ENCODE data around the gene ADGRB3. TPM values are rescaled to one million over a fixed set of nuclear protein-coding genes. Genes with fewer than 3 reads are reported as not detected.

Gene ADGRB3
- 0.08 TPM for polyA plus RNA-seq (2013, experiment 1 of 2)
- polyA plus RNA-seq (2013, experiment 2 of 2), result 0.08 TPM

DNA sequence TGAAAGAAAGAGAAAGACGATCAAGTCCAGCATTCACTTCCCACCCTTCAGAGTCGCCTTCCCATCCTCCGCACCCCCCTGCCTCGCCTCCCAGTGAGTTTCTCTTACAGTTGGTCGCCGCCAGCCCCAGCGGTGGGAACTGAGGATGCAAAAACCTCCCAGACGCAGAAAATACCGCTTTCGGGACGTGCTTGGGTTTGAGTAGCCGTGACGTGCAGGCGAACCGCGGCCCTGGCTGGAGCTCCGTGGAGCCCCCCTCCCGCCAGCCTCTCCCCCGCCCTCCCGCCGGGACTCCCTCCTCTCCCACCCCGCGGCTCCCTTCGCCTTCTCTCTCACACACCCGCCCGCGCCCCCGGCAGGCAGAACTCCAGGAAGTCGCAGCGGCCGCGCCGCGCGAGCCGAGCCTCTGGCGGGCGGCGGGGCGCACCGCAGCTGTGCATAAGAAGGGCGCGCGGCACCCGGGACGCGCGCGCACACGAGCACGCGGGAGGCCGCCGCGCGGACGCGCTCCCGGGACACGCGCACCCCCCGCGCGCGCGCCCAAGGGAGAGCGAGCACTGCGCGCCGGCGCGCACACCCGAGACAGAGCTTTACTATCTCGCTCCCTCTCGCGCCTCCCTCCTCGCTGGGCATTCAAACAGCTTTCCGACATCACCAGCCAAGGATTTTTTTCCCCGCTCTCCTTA lies at the start of gene ADGRB3:
TSS of gene ADGRB3 (plus strand) at position 557 of the 686 bp plus-strand sequence. CDS start 3,394 bp downstream, outside the sequence.
- Histone ChIP-seq H3K27me3 (ENCODE audit: insufficient read depth, low read length, poor library complexity) (peaks cover 6% of the 10 kb centered on the region), H4K8ac (ENCODE audit: low read depth, low read length) (no peak within 1 kb of the TSS), H3K4me3 (ENCODE audit: low read length) (peak within 1 kb of the TSS; percentile 41), H3K18ac (ENCODE audit: low read length) (peak within 1 kb of the TSS; percentile 43), H2BK5ac (ENCODE audit: low read length) (no peak within 1 kb of the TSS), H3K56ac (ENCODE audit: low read length) (peak within 1 kb of the TSS; percentile 69), H3K4ac (ENCODE audit: low read depth, low read length) (no peak within 1 kb of the TSS), H2AK5ac (ENCODE audit: low read length) (no peak within 1 kb of the TSS), H3K9ac (ENCODE audit: low read length) (peak within 1 kb of the TSS; percentile 61), H3K4me1 (ENCODE audit: control insufficient read depth, low read depth, low read length) (no peaks in the 10 kb centered on the region), H2BK15ac (replicated peaks; ENCODE audit: low read depth) (peak within 1 kb of the TSS; percentile 0), H3K79me2 (ENCODE audit: control insufficient read depth, insufficient read depth, low read length) (no peaks in the 10 kb centered on the region), H3K4me2 (ENCODE audit: low read length) (peak within 1 kb of the TSS; percentile 76), H3K27ac (ENCODE audit: low read depth, low read length) (no peak within 1 kb of the TSS), H3K23ac (ENCODE audit: low read length) (no peak within 1 kb of the TSS), H4K5ac (ENCODE audit: low read length) (no peak within 1 kb of the TSS), H3K79me1 (ENCODE audit: low read length) (no peaks in the 10 kb centered on the region), H3K36me3 (ENCODE audit: control insufficient read depth, insufficient read depth, low read length) (no peaks in the 10 kb centered on the region), H2BK120ac (ENCODE audit: low read depth, low read length) (no peak within 1 kb of the TSS)
- peak; percentile 84 for DNase-seq
- no CpG with 5 or more reads among the region's 79 CpGs for WGBS (ENCODE audit: extremely low coverage, insufficient coverage, low lambda C conversion rate)

DNA sequence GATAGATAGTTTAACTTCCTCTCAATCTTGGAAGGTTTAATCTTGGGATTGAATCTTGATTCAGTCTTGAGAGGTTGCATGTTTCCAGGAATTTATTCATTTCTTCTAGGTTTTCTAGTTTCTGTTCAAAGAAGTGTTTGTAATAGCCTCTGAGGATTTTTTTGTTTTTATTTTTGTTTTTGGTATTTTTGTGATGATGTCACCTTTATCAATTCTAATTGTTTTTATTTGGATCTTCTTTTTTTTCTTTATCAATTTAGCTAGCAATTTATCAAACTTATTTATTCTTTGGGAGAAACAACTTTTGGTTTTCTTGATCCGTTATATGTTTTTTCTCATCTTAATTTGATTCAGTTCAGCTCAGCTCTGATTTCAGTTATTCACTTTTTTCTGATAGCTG lies 41.5 kb upstream of the ADGRB3 start:
- no peak overlapping the region for H3K4me3 ChIP-seq (ENCODE audit: low read length)
- no peak overlapping the region for H3K9ac ChIP-seq (ENCODE audit: low read length)
- H2AK5ac ChIP-seq (ENCODE audit: low read length), result no peak overlapping the region
- no peak overlapping the region for H4K8ac ChIP-seq (ENCODE audit: low read depth, low read length)
- no peak overlapping the region for H3K27ac ChIP-seq (ENCODE audit: low read depth, low read length)
- H2BK5ac ChIP-seq (ENCODE audit: low read length), result no peak overlapping the region
- H3K27me3 ChIP-seq (ENCODE audit: insufficient read depth, low read length, poor library complexity), result no peaks in the 10 kb centered on the region
- no peaks in the 10 kb centered on the region for H3K79me2 ChIP-seq (ENCODE audit: control insufficient read depth, insufficient read depth, low read length)
- no peaks in the 10 kb centered on the region for H3K4me1 ChIP-seq (ENCODE audit: control insufficient read depth, low read depth, low read length)
- H4K5ac ChIP-seq (ENCODE audit: low read length), result no peak overlapping the region
- no peak overlapping the region for H3K18ac ChIP-seq (ENCODE audit: low read length)
- no peak overlapping the region for H3K23ac ChIP-seq (ENCODE audit: low read length)
- H3K36me3 ChIP-seq (ENCODE audit: control insufficient read depth, insufficient read depth, low read length), result no peaks in the 10 kb centered on the region
- H2BK120ac ChIP-seq (ENCODE audit: low read depth, low read length), result no peak overlapping the region
- H3K4me2 ChIP-seq (ENCODE audit: low read length), result no peak overlapping the region
- no peak overlapping the region for H3K56ac ChIP-seq (ENCODE audit: low read length)
- H3K4ac ChIP-seq (ENCODE audit: low read depth, low read length), result no peak overlapping the region
- H2BK15ac ChIP-seq (replicated peaks; ENCODE audit: low read depth), result no peak overlapping the region
- no CpG with 5 or more reads among the region's 1 CpG for WGBS (ENCODE audit: extremely low coverage, insufficient coverage, low lambda C conversion rate)
- H3K79me1 ChIP-seq (ENCODE audit: low read length), result no peaks in the 10 kb centered on the region
- DNase-seq, result no peak

DNA sequence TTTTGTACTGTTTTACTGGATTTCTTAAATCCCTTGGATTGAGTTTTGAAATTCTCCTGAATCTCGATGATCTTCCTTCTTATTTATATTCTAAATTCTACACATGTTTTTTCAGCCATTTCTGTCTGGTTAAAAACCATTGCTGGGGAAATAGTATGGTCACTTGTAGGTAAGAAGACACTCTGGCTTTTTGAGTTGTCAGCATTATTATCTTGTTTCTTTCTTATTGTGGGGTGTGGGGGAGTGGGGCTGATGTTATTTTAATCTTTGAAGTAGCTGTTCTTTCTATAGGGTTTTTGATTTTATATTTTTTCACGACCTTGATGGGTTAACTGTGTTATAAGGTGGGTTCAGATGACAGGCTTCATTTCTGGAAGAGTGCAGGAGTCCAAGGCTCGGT lies 37.4 kb upstream of the ADGRB3 start:
- no peak overlapping the region for H3K23ac ChIP-seq (ENCODE audit: low read length)

DNA sequence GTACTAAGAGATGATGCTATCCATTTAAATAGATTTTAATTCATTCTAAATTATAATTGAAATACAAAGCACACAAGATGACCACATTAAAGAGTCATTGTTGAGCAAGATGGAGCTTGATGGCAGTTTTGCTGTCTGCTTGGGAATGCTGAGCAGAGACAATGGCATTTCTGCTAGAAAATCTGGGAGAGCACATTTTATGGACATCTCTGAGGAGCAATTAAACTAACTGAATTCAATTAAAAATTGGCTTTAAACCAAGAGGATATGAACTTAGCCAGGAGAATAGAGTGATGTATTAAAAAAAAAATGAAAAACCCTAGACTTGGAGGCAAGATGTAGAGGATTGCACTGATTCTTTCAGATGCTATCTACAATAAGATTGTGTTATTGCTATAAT lies 19.1 kb upstream of the ADGRB3 start:
- no peak for DNase-seq
- H3K18ac ChIP-seq (ENCODE audit: low read length), result no peak overlapping the region
- H3K23ac ChIP-seq (ENCODE audit: low read length), result no peak overlapping the region
- no peaks in the 10 kb centered on the region for H3K79me1 ChIP-seq (ENCODE audit: low read length)
- no peak overlapping the region for H3K27ac ChIP-seq (ENCODE audit: low read depth, low read length)
- no peak overlapping the region for H3K4me3 ChIP-seq (ENCODE audit: low read length)
- H3K56ac ChIP-seq (ENCODE audit: low read length), result no peak overlapping the region
- H3K27me3 ChIP-seq (ENCODE audit: insufficient read depth, low read length, poor library complexity), result no peaks in the 10 kb centered on the region
- no peaks in the 10 kb centered on the region for H3K4me1 ChIP-seq (ENCODE audit: control insufficient read depth, low read depth, low read length)
- H3K79me2 ChIP-seq (ENCODE audit: control insufficient read depth, insufficient read depth, low read length), result no peaks in the 10 kb centered on the region
- no peak overlapping the region for H3K9ac ChIP-seq (ENCODE audit: low read length)
- H2BK15ac ChIP-seq (replicated peaks; ENCODE audit: low read depth), result no peak overlapping the region
- no peak overlapping the region for H4K8ac ChIP-seq (ENCODE audit: low read depth, low read length)
- no peak overlapping the region for H2BK120ac ChIP-seq (ENCODE audit: low read depth, low read length)
- no peaks in the 10 kb centered on the region for H3K36me3 ChIP-seq (ENCODE audit: control insufficient read depth, insufficient read depth, low read length)
- no peak overlapping the region for H3K4me2 ChIP-seq (ENCODE audit: low read length)
- H3K4ac ChIP-seq (ENCODE audit: low read depth, low read length), result no peak overlapping the region
- H4K5ac ChIP-seq (ENCODE audit: low read length), result no peak overlapping the region
- no peak overlapping the region for H2BK5ac ChIP-seq (ENCODE audit: low read length)
- H2AK5ac ChIP-seq (ENCODE audit: low read length), result no peak overlapping the region

More for the DNA sequence above, 37.4 kb upstream of the ADGRB3 start:
- Histone ChIP-seq H2BK15ac (replicated peaks; ENCODE audit: low read depth) (no peak overlapping the region), H3K56ac (ENCODE audit: low read length) (no peak overlapping the region), H2BK5ac (ENCODE audit: low read length) (no peak overlapping the region), H2BK120ac (ENCODE audit: low read depth, low read length) (no peak overlapping the region), H3K4ac (ENCODE audit: low read depth, low read length) (no peak overlapping the region), H4K8ac (ENCODE audit: low read depth, low read length) (no peak overlapping the region), H4K5ac (ENCODE audit: low read length) (no peak overlapping the region), H3K27me3 (ENCODE audit: insufficient read depth, low read length, poor library complexity) (no peaks in the 10 kb centered on the region), H3K79me1 (ENCODE audit: low read length) (no peaks in the 10 kb centered on the region), H3K4me1 (ENCODE audit: control insufficient read depth, low read depth, low read length) (no peaks in the 10 kb centered on the region), H3K18ac (ENCODE audit: low read length) (no peak overlapping the region), H3K4me3 (ENCODE audit: low read length) (no peak overlapping the region), H3K4me2 (ENCODE audit: low read length) (no peak overlapping the region), H3K27ac (ENCODE audit: low read depth, low read length) (no peak overlapping the region), H2AK5ac (ENCODE audit: low read length) (no peak overlapping the region), H3K79me2 (ENCODE audit: control insufficient read depth, insufficient read depth, low read length) (no peaks in the 10 kb centered on the region), H3K9ac (ENCODE audit: low read length) (no peak overlapping the region), H3K36me3 (ENCODE audit: control insufficient read depth, insufficient read depth, low read length) (no peaks in the 10 kb centered on the region)
- whole genome bisulfite sequencing (ENCODE audit: extremely low coverage, insufficient coverage, low lambda C conversion rate), result no CpG with 5 or more reads among the region's 3 CpGs
- DNase-seq, result no peak

DNA sequence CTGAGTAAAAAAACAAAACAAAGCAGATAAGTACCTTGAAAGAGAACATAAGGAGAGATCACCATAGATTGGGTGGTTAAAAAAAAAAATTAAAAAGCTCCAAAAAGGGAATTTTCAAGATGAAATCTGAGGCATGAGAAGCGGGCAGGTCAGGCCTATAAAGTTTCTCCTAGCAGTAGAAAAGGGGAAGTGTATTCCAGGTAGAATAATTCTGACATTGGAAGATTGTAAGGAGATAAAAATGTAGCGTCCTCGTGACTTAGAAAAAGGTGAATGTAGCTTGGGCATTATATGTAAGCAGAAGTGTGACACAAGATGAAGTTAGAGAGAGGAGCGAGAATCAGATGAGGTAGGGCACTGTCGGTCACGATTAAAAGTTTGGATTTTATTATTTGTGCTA lies 9.1 kb upstream of the ADGRB3 start:
- H4K8ac ChIP-seq (ENCODE audit: low read depth, low read length), result no peak overlapping the region
- H4K5ac ChIP-seq (ENCODE audit: low read length), result no peak overlapping the region
- no peak overlapping the region for H3K4ac ChIP-seq (ENCODE audit: low read depth, low read length)
- no peak overlapping the region for H3K18ac ChIP-seq (ENCODE audit: low read length)
- no peak overlapping the region for H2BK120ac ChIP-seq (ENCODE audit: low read depth, low read length)
- H3K79me1 ChIP-seq (ENCODE audit: low read length), result no peaks in the 10 kb centered on the region
- H3K23ac ChIP-seq (ENCODE audit: low read length), result no peak overlapping the region
- H2BK5ac ChIP-seq (ENCODE audit: low read length), result no peak overlapping the region
- no peaks in the 10 kb centered on the region for H3K27me3 ChIP-seq (ENCODE audit: insufficient read depth, low read length, poor library complexity)
- H3K4me3 ChIP-seq (ENCODE audit: low read length), result no peak overlapping the region
- H3K27ac ChIP-seq (ENCODE audit: low read depth, low read length), result no peak overlapping the region
- H3K4me1 ChIP-seq (ENCODE audit: control insufficient read depth, low read depth, low read length), result no peaks in the 10 kb centered on the region
- no peak overlapping the region for H3K56ac ChIP-seq (ENCODE audit: low read length)
- DNase-seq, result no peak
- H3K9ac ChIP-seq (ENCODE audit: low read length), result no peak overlapping the region
- H3K79me2 ChIP-seq (ENCODE audit: control insufficient read depth, insufficient read depth, low read length), result no peaks in the 10 kb centered on the region
- no peak overlapping the region for H2AK5ac ChIP-seq (ENCODE audit: low read length)
- WGBS (ENCODE audit: extremely low coverage, insufficient coverage, low lambda C conversion rate), result no CpG with 5 or more reads among the region's 6 CpGs
- H2BK15ac ChIP-seq (replicated peaks; ENCODE audit: low read depth), result no peak overlapping the region
- no peak overlapping the region for H3K4me2 ChIP-seq (ENCODE audit: low read length)
- H3K36me3 ChIP-seq (ENCODE audit: control insufficient read depth, insufficient read depth, low read length), result no peaks in the 10 kb centered on the region

DNA sequence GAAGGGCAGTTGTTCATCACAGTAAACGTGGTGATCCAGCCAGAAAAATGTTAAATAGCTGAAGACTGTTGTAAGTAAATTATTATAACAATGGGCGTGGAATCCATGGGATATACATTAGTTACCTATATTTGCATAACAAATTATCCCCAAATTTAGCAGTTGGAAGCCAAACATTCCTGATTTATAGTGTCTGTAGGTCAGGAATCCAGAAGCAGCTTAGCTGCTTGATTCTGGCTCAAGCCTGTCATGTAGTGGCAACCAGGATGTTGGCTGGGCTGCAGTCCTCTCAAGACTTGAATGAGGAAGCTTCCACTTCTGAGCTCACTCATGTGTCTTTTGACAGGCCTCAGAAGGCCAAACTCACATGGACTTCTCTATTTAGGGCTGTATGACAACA lies 6.9 kb upstream of the ADGRB3 start:
- no peak overlapping the region for H2AK5ac ChIP-seq (ENCODE audit: low read length)
- no peak overlapping the region for H3K4me2 ChIP-seq (ENCODE audit: low read length)
- H2BK120ac ChIP-seq (ENCODE audit: low read depth, low read length), result no peak overlapping the region
- no peak overlapping the region for H2BK5ac ChIP-seq (ENCODE audit: low read length)
- peak overlapping the region; percentile 47 for H3K18ac ChIP-seq (ENCODE audit: low read length)
- H3K27me3 ChIP-seq (ENCODE audit: insufficient read depth, low read length, poor library complexity), result peaks cover 2% of the 10 kb centered on the region
- H2BK15ac ChIP-seq (replicated peaks; ENCODE audit: low read depth), result no peak overlapping the region
- WGBS (ENCODE audit: extremely low coverage, insufficient coverage, low lambda C conversion rate), result no CpG with 5 or more reads among the region's 2 CpGs
- no peaks in the 10 kb centered on the region for H3K79me2 ChIP-seq (ENCODE audit: control insufficient read depth, insufficient read depth, low read length)
- H4K8ac ChIP-seq (ENCODE audit: low read depth, low read length), result no peak overlapping the region
- no peak overlapping the region for H3K4me3 ChIP-seq (ENCODE audit: low read length)
- no peaks in the 10 kb centered on the region for H3K79me1 ChIP-seq (ENCODE audit: low read length)
- H3K9ac ChIP-seq (ENCODE audit: low read length), result no peak overlapping the region
- no peak overlapping the region for H3K27ac ChIP-seq (ENCODE audit: low read depth, low read length)
- H3K4ac ChIP-seq (ENCODE audit: low read depth, low read length), result no peak overlapping the region
- H4K5ac ChIP-seq (ENCODE audit: low read length), result no peak overlapping the region
- H3K36me3 ChIP-seq (ENCODE audit: control insufficient read depth, insufficient read depth, low read length), result no peaks in the 10 kb centered on the region
- DNase-seq, result no peak
- H3K4me1 ChIP-seq (ENCODE audit: control insufficient read depth, low read depth, low read length), result no peaks in the 10 kb centered on the region
- no peak overlapping the region for H3K56ac ChIP-seq (ENCODE audit: low read length)
- H3K23ac ChIP-seq (ENCODE audit: low read length), result no peak overlapping the region
